AML-193 (cell line): ENCODE data around the gene RALGAPA1.
"Not testable (repeated sequence)": the region's sequence is repeated elsewhere in the genome, so short reads cannot be mapped to it uniquely, and the experiment has no call there.

Experiments
- DNase-seq, 2 experiments: peaks; one replicate each; lab custom pipeline; 2025; lab: John Stamatoyannopoulos, UW

Gene RALGAPA1

GRCh38 chr14:35761922-35762321 is 47.2 kb downstream of the RALGAPA1 start:
- no peak for DNase-seq

GRCh38 chr14:35760143-35760542 is 49.0 kb downstream of the RALGAPA1 start:
- no peak for DNase-seq

GRCh38 chr14:35758523-35759129 is 50.5 kb downstream of the RALGAPA1 start:
- DNase-seq = no peak

- no peak for DNase-seq
Observed at GRCh38 chr14:35754671-35755070, 54.4 kb downstream of the RALGAPA1 start.

GRCh38 chr14:35752380-35752779 is 56.7 kb downstream of the RALGAPA1 start:
- DNase-seq = no peak

GRCh38 chr14:35750202-35750904 is 58.7 kb downstream of the RALGAPA1 start:
- no peak for DNase-seq

GRCh38 chr14:35747379-35747778 is 61.7 kb downstream of the RALGAPA1 start:
- DNase-seq = no peak

- no peak for DNase-seq
Observed at GRCh38 chr14:35742442-35742841, 66.7 kb downstream of the RALGAPA1 start.

- DNase-seq = no peak
Observed at GRCh38 chr14:35742032-35742371, 67.1 kb downstream of the RALGAPA1 start.

GRCh38 chr14:35741345-35742031 is 67.6 kb downstream of the RALGAPA1 start:
- DNase-seq = no peak

- DNase-seq = no peak
Observed at GRCh38 chr14:35740215-35740614, 68.9 kb downstream of the RALGAPA1 start.

- not testable (repeated sequence) for DNase-seq
Observed at GRCh38 chr14:35735163-35735562, 73.9 kb downstream of the RALGAPA1 start.

GRCh38 chr14:35733510-35733909 is 75.6 kb downstream of the RALGAPA1 start:
- DNase-seq = not testable (repeated sequence)

GRCh38 chr14:35730871-35731270 is 78.2 kb downstream of the RALGAPA1 start:
- DNase-seq = no peak

- DNase-seq = no peak
Observed at GRCh38 chr14:35727764-35728163, 81.3 kb downstream of the RALGAPA1 start.

GRCh38 chr14:35725930-35726329 is 83.2 kb downstream of the RALGAPA1 start:
- DNase-seq = no peak

GRCh38 chr14:35715079-35715478 is 94.0 kb downstream of the RALGAPA1 start:
- DNase-seq = no peak

- no peak for DNase-seq
Observed at GRCh38 chr14:35712466-35712865, 96.6 kb downstream of the RALGAPA1 start.

- no peak for DNase-seq
Observed at GRCh38 chr14:35708062-35708461, 101.0 kb downstream of the RALGAPA1 start.

- DNase-seq = no peak
Observed at GRCh38 chr14:35705636-35706035, 103.5 kb downstream of the RALGAPA1 start.

- DNase-seq = no peak
Observed at GRCh38 chr14:35704793-35705493, 104.2 kb downstream of the RALGAPA1 start.

- DNase-seq = no peak
Observed at GRCh38 chr14:35701531-35701930, 107.6 kb downstream of the RALGAPA1 start.
